BE2C (cell line): ENCODE data around the gene CDC42.

Source experiments
- DNase-seq: peaks from one replicate; pipeline ENCODE4 v3.0.0-alpha.2; 2020
- H3K27me3 ChIP-seq: fragments of 250-450 bp; sonication (Bioruptor Pico); 2 replicates; pipeline ENCODE4 v1.5.1; 2020; ENCODE audit warnings: mild to moderate bottlenecking
- H3K36me3 ChIP-seq: fragments of 250-450 bp; sonication (Bioruptor Pico); 2 replicates; pipeline ENCODE4 v1.5.1; 2020; ENCODE audit warnings: mild to moderate bottlenecking
- H3K4me1 ChIP-seq: fragments of 250-450 bp; sonication (Bioruptor Pico); 2 replicates; pipeline ENCODE4 v1.5.1; 2020
- H3K4me3 ChIP-seq: 2 replicates; pipeline ENCODE4 v1.5.1; 2011; ENCODE audit warnings: low read depth, low read length
- H3K9me3 ChIP-seq: fragments of 250-450 bp; sonication (Bioruptor Pico); 2 replicates; pipeline ENCODE4 v1.5.1; 2020
- TF ChIP-seq, protein P1 (sequence below): IDR thresholded peaks from 2 replicates; pipeline ENCODE4 v1.5.1; 2012; ENCODE audit warnings: mild to moderate bottlenecking, low read depth, low read length

CDC42 gene

DNA sequence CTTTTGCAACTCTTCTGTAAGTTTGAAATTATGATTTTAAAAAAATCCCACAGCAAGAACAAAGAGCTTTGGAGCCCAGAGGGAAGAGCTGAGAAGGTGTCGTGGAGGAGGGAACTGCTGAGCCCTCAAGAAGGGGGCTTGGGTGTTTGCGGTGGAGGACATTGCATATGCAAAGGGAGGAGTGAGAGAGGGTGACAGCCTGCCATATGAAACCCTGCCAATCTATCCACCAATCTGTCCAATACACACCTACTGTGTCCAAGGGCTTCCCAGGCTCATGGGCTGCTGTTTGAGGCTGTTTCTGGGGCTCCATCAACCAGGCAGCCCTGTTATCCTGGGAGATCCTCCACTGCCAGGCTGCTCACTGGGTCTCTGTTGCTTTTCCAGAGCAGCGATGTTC, 75.2 kb downstream of the CDC42 start:
- Histone ChIP-seq H3K36me3 (no peaks in the 10 kb centered on the region), H3K9me3 (no peaks in the 10 kb centered on the region), H3K4me1 (no peaks in the 10 kb centered on the region), H3K27me3 (no peaks in the 10 kb centered on the region), H3K4me3 (no peak overlapping the region)
- DNase-seq: no peak
- TF ChIP-seq, protein P1, sequence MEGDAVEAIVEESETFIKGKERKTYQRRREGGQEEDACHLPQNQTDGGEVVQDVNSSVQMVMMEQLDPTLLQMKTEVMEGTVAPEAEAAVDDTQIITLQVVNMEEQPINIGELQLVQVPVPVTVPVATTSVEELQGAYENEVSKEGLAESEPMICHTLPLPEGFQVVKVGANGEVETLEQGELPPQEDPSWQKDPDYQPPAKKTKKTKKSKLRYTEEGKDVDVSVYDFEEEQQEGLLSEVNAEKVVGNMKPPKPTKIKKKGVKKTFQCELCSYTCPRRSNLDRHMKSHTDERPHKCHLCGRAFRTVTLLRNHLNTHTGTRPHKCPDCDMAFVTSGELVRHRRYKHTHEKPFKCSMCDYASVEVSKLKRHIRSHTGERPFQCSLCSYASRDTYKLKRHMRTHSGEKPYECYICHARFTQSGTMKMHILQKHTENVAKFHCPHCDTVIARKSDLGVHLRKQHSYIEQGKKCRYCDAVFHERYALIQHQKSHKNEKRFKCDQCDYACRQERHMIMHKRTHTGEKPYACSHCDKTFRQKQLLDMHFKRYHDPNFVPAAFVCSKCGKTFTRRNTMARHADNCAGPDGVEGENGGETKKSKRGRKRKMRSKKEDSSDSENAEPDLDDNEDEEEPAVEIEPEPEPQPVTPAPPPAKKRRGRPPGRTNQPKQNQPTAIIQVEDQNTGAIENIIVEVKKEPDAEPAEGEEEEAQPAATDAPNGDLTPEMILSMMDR: no peak

DNA sequence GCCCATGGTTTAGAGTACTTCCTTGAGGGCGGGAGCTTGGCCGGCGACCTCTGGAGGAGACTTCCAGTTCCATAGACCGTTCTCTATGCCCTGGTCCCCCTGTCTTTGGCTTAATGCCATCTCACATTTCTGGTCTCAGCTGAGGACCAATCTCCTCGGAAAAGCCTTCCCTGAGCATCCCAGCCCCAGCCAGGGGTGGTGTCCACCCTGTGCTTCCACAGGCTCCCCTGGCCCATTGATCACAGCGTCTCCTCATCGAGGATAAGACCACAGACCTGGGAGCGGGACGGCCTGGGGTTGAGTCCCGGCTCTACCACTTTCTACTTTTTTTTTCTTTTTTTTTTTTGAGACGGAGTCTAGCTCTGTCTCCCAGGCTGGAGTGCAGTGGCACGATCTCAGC, 75.9 kb downstream of the CDC42 start:
- DNase-seq: no peak
- TF ChIP-seq, protein P1: no peak
- Histone ChIP-seq H3K9me3 (no peaks in the 10 kb centered on the region), H3K36me3 (no peaks in the 10 kb centered on the region), H3K27me3 (no peaks in the 10 kb centered on the region), H3K4me3 (no peak overlapping the region), H3K4me1 (no peaks in the 10 kb centered on the region)

- H3K9me3 ChIP-seq: no peaks in the 10 kb centered on the region
- H3K27me3 ChIP-seq: no peaks in the 10 kb centered on the region
- TF ChIP-seq, protein P1: no peak
- no peak for DNase-seq
- H3K36me3 ChIP-seq: no peaks in the 10 kb centered on the region
- H3K4me1 ChIP-seq: no peaks in the 10 kb centered on the region
- no peak overlapping the region for H3K4me3 ChIP-seq
Observed at GRCh38 chr1:22129501-22130117, 77.1 kb downstream of the CDC42 start.

- no peak for DNase-seq
- Histone ChIP-seq H3K4me3 (no peak overlapping the region), H3K27me3 (no peaks in the 10 kb centered on the region), H3K4me1 (no peaks in the 10 kb centered on the region), H3K36me3 (no peaks in the 10 kb centered on the region), H3K9me3 (no peaks in the 10 kb centered on the region)
- TF ChIP-seq, protein P1: no peak
Observed at GRCh38 chr1:22131062-22131461, 78.6 kb downstream of the CDC42 start.

DNA sequence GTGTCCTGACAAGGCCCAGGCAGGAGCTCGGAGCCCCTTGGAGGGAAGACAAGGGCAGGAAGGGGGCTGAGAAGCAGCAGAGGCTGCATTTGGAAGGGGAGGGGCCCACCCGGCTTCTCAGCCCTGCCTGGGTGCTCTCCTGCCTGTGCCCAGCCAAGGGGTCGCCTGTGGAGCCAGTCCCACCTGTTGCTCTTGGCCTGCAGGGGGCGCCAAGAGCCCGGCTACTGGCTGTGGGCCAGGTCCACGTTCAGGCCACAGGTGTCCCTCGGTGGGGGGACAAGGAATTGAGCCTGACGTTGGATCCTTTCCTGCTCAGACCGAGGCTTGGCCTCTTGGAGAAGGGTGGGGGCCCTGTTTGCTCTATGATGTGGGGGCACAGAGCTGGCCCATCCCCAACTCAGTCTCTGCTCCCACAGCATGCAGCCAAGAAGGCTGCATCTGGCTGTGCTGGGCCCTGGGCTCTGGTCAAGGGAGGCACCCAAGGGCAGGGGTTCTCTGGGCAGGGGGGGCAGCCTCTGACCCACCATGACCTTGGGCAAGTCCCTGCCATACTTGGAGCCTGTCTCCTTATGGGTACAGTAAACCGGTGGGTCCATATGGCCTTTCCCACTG, 79.5 kb downstream of the CDC42 start:
- Histone ChIP-seq H3K36me3 (no peaks in the 10 kb centered on the region), H3K27me3 (no peaks in the 10 kb centered on the region), H3K4me1 (no peaks in the 10 kb centered on the region), H3K4me3 (no peak overlapping the region), H3K9me3 (no peaks in the 10 kb centered on the region)
- TF ChIP-seq, protein P1: peak; percentile 71
- DNase-seq: peak; percentile 60

DNA sequence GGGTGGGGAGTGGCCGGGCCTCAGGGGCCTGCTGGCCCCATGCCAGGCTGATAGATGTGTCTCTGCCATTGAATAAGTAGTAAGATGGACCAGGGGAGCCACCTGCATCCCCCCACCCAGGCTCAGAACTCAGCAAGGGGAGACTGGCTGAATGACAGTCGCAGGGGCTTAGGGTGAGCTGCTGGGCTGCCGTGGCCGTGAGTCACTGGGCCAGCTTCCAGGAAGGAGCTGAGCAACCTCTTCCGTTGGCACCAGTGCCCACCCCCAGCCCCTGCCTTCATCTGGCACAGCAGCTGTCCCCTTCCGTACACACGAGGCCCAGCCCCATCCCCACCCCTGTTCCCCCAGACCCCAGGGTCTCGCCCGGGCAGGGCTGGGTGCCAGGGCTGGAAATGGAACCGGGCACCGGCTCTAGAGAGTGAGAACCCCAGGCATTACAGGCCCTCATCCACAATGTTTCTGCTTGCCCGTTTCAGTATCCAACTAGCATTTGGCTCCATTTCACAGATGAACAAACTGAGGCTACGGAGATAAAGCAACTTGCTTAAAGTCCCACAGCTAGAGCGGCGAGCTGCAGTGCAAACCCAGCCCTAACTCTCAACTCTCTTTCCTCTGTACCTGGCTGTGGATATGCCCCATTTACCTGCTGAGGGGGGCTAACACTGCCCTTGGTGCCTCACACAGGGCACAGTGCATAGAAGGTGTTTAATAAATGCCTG, 80.2 kb downstream of the CDC42 start:
- no peaks in the 10 kb centered on the region for H3K36me3 ChIP-seq
- TF ChIP-seq, protein P1: no peak
- no peak for DNase-seq

More for the DNA sequence above, 80.2 kb downstream of the CDC42 start:
- H3K9me3 ChIP-seq: no peaks in the 10 kb centered on the region
- no peaks in the 10 kb centered on the region for H3K4me1 ChIP-seq
- no peak overlapping the region for H3K4me3 ChIP-seq
- no peaks in the 10 kb centered on the region for H3K27me3 ChIP-seq
